Measurements from ENCODE around the gene NFKBIL1. TPM values are rescaled to one million over a fixed set of nuclear protein-coding genes. Genes with fewer than 3 reads are reported as not detected.

Gene NFKBIL1
- total RNA-seq, 1 experiment from 2014 or later, result 19.5 TPM

DNA sequence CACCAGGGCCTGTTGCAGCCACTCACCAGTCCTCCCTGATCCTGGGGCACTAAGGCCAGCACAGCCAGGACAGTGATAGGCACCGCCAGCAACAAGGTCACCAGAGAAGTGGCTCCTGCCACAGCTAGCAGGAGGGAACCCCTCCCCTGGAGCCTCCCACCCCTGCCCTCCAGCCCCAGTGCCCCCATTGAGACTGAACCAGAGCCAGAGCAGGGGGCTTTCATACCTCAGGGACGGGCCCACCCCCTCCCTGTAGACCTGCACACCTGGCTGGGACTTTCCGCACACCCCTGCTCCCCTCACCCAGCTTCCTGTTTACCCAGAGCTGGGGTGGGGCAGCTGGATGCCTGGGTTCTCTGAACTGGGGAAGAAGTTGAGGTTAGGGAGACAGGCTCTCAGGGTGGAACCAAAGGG is 34.8 kb downstream of the NFKBIL1 start, which contains the start of gene LTB:
Gene LTB, minus strand, starts transcription at position 195 of the 414 bp plus-strand sequence. Its CDS starts 7 bp downstream, at position 188.
- no peaks in the 10 kb centered on the region for H3K9me3 Mint-ChIP-seq
- ChIA-PET POLR2A (interaction anchor here (1.2 kb wide), 1 partner anchor 41 kb away, joined by 3 read pairs; the partner anchor contains the start of gene DDX39B), CTCF (interaction anchor here (1.1 to 15.1 kb wide), 7 partner anchors 8 to 35 kb away, joined by 3 to 293 read pairs (median 31); partner anchors contain the start of genes ATP6V1G2, NCR3 and NFKBIL1)
- no peaks in the 10 kb centered on the region for H3K36me3 Mint-ChIP-seq
- DNase-seq (ENCODE audit: low spot score) (no peak), ATAC-seq (no peak)
- TF ChIP-seq ZNF396 (CRISPR knock-in tag; IDR thresholded peaks at IDR 0.05; ENCODE audit: borderline replicate concordance), result no peak
- TF ChIP-seq ZNF138 (CRISPR knock-in tag; conservative IDR thresholded peaks at IDR 0.05), result no peak
- peak within 1 kb of the TSS; percentile 92 for H3K4me3 Mint-ChIP-seq
- peak within 1 kb of the TSS; percentile 10; the same call in 1 of the 2 replicates for H3K27ac Mint-ChIP-seq
- H3K27me3 Mint-ChIP-seq (ENCODE audit: low read depth), result peaks cover 37% of the 10 kb centered on the region
- H3K4me1 Mint-ChIP-seq, result peaks cover 38% of the 10 kb centered on the region

DNA sequence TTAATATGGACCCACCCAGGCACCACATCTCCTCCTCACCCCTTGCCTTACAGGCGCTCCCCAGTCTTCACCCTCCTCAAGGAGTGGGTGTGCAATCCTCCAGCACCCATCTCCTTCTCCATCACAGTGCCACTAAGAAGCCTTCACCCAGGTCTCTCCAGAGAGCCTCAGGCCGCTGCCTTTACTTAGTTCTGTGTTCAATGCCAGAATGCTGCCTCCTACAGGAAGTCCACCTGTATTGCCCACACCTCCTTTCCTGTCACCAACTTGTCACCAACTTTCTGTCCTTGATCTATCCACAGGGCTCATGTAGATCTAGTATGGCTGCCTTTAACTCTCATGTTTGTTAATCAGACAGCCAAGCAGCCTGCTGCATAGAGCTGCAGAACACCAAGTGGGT is 38.1 kb downstream of the NFKBIL1 start:
- DNase-seq (ENCODE audit: low spot score), result peak; percentile 62
- POLR2A ChIA-PET, result interaction anchor here (1.0 kb wide), 1 partner anchor 55 kb away, joined by 3 read pairs; no protein-coding TSS in a partner anchor

GRCh38 chr6:31586008-31586407 is 38.6 kb downstream of the NFKBIL1 start, which contains the start of gene LST1:
Gene LST1, plus strand, starts transcription at chr6:31586277. Its CDS starts 1,023 bp downstream, at chr6:31587300.
- no peak for TF ChIP-seq ZNF138 (CRISPR knock-in tag; conservative IDR thresholded peaks at IDR 0.05)
- TF ChIP-seq NR3C1 (CRISPR knock-in tag; conservative IDR thresholded peaks at IDR 0.05; ENCODE audit: low read depth), result no peak
- no peak for TF ChIP-seq ATF3 (CRISPR knock-in tag; conservative IDR thresholded peaks at IDR 0.05)
- TF ChIP-seq MYBL2 (CRISPR knock-in tag; IDR thresholded peaks at IDR 0.05), result no peak
- TF ChIP-seq ATF2 (CRISPR knock-in tag; IDR thresholded peaks at IDR 0.05; ENCODE audit: borderline replicate concordance, low read depth), result no peak
- TF ChIP-seq CREM (CRISPR knock-in tag; IDR thresholded peaks at IDR 0.05), result no peak
- TF ChIP-seq ZNF396 (CRISPR knock-in tag; IDR thresholded peaks at IDR 0.05; ENCODE audit: borderline replicate concordance), result no peak
- no peak for TF ChIP-seq ATF1 (CRISPR knock-in tag; IDR thresholded peaks at IDR 0.05)
- TF ChIP-seq, protein P1, sequence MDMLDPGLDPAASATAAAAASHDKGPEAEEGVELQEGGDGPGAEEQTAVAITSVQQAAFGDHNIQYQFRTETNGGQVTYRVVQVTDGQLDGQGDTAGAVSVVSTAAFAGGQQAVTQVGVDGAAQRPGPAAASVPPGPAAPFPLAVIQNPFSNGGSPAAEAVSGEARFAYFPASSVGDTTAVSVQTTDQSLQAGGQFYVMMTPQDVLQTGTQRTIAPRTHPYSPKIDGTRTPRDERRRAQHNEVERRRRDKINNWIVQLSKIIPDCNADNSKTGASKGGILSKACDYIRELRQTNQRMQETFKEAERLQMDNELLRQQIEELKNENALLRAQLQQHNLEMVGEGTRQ (CRISPR knock-in tag; IDR thresholded peaks at IDR 0.05), result no peak
- TF ChIP-seq ZNF219 (CRISPR knock-in tag; IDR thresholded peaks at IDR 0.05; ENCODE audit: borderline replicate concordance), result no peak
- Mint-ChIP-seq H3K9me3 (no peaks in the 10 kb centered on the region), H3K27ac (no peak within 1 kb of the TSS), H3K4me1 (peaks cover 18% of the 10 kb centered on the region), H3K4me3 (no peak within 1 kb of the TSS), H3K36me3 (no peaks in the 10 kb centered on the region), H3K27me3 (ENCODE audit: low read depth) (peaks cover 16% of the 10 kb centered on the region)
- ChIA-PET CTCF (interaction anchor here (0.5 to 15.1 kb wide), 9 partner anchors 10 to 44 kb away, joined by 3 to 293 read pairs (median 5); partner anchors contain the start of genes AIF1, ATP6V1G2, DDX39B and NCR3), POLR2A (interaction anchor here (1.0 kb wide), 1 partner anchor 54 kb away, joined by 3 read pairs; no protein-coding TSS in a partner anchor)
- DNase-seq (ENCODE audit: low spot score) (no peak), ATAC-seq (no peak)

More for the DNA sequence above, 38.1 kb downstream of the NFKBIL1 start:
- Mint-ChIP-seq H3K4me3 (no peak overlapping the region), H3K9me3 (no peaks in the 10 kb centered on the region), H3K36me3 (no peaks in the 10 kb centered on the region), H3K4me1 (peaks cover 20% of the 10 kb centered on the region), H3K27ac (no peak overlapping the region), H3K27me3 (ENCODE audit: low read depth) (peaks cover 20% of the 10 kb centered on the region)
- CTCF ChIA-PET, result interaction anchor here (0.5 to 15.1 kb wide), 7 partner anchors 11 to 1030 kb away, joined by 3 to 293 read pairs (median 5); partner anchors contain the start of genes AIF1, DDX39B, NCR3 and TNF
- TF ChIP-seq, protein P2, sequence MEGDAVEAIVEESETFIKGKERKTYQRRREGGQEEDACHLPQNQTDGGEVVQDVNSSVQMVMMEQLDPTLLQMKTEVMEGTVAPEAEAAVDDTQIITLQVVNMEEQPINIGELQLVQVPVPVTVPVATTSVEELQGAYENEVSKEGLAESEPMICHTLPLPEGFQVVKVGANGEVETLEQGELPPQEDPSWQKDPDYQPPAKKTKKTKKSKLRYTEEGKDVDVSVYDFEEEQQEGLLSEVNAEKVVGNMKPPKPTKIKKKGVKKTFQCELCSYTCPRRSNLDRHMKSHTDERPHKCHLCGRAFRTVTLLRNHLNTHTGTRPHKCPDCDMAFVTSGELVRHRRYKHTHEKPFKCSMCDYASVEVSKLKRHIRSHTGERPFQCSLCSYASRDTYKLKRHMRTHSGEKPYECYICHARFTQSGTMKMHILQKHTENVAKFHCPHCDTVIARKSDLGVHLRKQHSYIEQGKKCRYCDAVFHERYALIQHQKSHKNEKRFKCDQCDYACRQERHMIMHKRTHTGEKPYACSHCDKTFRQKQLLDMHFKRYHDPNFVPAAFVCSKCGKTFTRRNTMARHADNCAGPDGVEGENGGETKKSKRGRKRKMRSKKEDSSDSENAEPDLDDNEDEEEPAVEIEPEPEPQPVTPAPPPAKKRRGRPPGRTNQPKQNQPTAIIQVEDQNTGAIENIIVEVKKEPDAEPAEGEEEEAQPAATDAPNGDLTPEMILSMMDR (IDR thresholded peaks at IDR 0.05), result peak; percentile 54
- no peak for TF ChIP-seq CREB1 (CRISPR knock-in tag; IDR thresholded peaks at IDR 0.05)
- peak; percentile 54 for ATAC-seq
